A673 (cell line): ENCODE measurements around the gene SYNJ2. TPM values are rescaled to one million over a fixed set of nuclear protein-coding genes. Genes with fewer than 3 reads are reported as not detected.
"Not testable (repeated sequence)": the region's sequence is repeated elsewhere in the genome, so short reads cannot be mapped to it uniquely, and the experiment has no call there.

Experiments
- BruUV-seq: library from RNA; stranded (reverse); fragments of 400-500 nt; replicated peaks from 2 replicates; lab custom pipeline; 2021; lab: Mats Ljungman, UMichigan
- CTCF ChIA-PET: fragments of 300-600 bp; sonication (Branson Sonifier 250); formaldehyde crosslinking; loops from one replicate; lab custom pipeline; 2022; ENCODE audit warnings: antibody characterized with exemption; lab: Charles Lee
- POLR2A ChIA-PET: fragments of 300-600 bp; sonication (Branson Sonifier 250); formaldehyde crosslinking; loops from one replicate; lab custom pipeline; 2022; ENCODE audit warnings: antibody characterized with exemption; ENCODE audit not compliant: low non-redundant PET; lab: Charles Lee
- DNase-seq: peaks from one replicate; pipeline ENCODE4 v3.0.0-alpha.2; 2015; ENCODE audit warnings: low spot score
- H3K27ac ChIP-seq: fragments of 200-600 bp; sonication (generic); 2 replicates; pipeline ENCODE4 v1.5.1; 2016; ENCODE audit warnings: mixed run types, low read depth, mild to moderate bottlenecking, mixed read lengths, antibody characterized with exemption, low read length; ENCODE audit not compliant: poor library complexity, severe bottlenecking
- H3K27me3 ChIP-seq: fragments of 200-600 bp; sonication (generic); replicated peaks from 2 replicates; pipeline ENCODE4 v1.6.1; 2017; ENCODE audit warnings: mixed run types, low read depth, mild to moderate bottlenecking, mixed read lengths, antibody characterized with exemption, low read length; ENCODE audit not compliant: insufficient read depth, poor library complexity
- H3K36me3 ChIP-seq: fragments of 200-600 bp; sonication (generic); 2 replicates; pipeline ENCODE4 v1.6.1; 2016; ENCODE audit warnings: mixed run types, mild to moderate bottlenecking, mixed read lengths, antibody characterized with exemption, low read length; ENCODE audit not compliant: insufficient read depth, poor library complexity, severe bottlenecking
- H3K4me1 ChIP-seq: fragments of 200-600 bp; sonication (generic); 2 replicates; pipeline ENCODE4 v1.6.1; 2017; ENCODE audit warnings: mixed run types, mild to moderate bottlenecking, mixed read lengths, antibody characterized with exemption, low read length; ENCODE audit not compliant: insufficient read depth, poor library complexity, severe bottlenecking
- H3K4me3 ChIP-seq: fragments of 200-600 bp; sonication (generic); 2 replicates; pipeline ENCODE4 v1.5.1; 2016; ENCODE audit warnings: low read depth, mixed run types, mild to moderate bottlenecking, mixed read lengths, low read length; ENCODE audit not compliant: poor library complexity, severe bottlenecking
- H3K9me3 ChIP-seq: fragments of 200-600 bp; sonication (generic); 2 replicates; pipeline ENCODE4 v1.6.1; 2016; ENCODE audit warnings: mixed run types, low read depth, mild to moderate bottlenecking, mixed read lengths, antibody characterized with exemption, low read length; ENCODE audit not compliant: poor library complexity, severe bottlenecking
- EZH2 ChIP-seq: fragments of 200-600 bp; sonication (generic); IDR thresholded peaks from 2 replicates; pipeline ENCODE4 v1.6.1; 2017; ENCODE audit warnings: borderline replicate concordance, low read depth, mild to moderate bottlenecking, mixed read lengths, antibody characterized with exemption, low read length; ENCODE audit not compliant: poor library complexity, severe bottlenecking
- intact Hi-C: fragments of 100-400 bp; cut with micrococcal nuclease; formaldehyde crosslinking; loops from one replicate; pipeline ENCODE4 v1.10.0; 2022; ENCODE audit not compliant: unreplicated experiment
- total RNA-seq: library from RNA; stranded (reverse); gene quantifications from 2 replicates; pipeline ENCODE4 v1.2.3, GENCODE V29; 2021
- TF ChIP-seq, protein P1 (sequence below): fragments of 300-800, 200-600 bp; sonication (generic); conservative IDR thresholded peaks from 2 replicates; pipeline ENCODE4 v1.5.1; 2017; ENCODE audit warnings: low read depth, mild to moderate bottlenecking, antibody characterized with exemption, low read length, moderate library complexity, mixed read lengths

The SYNJ2 gene
- total RNA-seq, 1 experiment from 2014 or later, result 37.0 TPM

DNA sequence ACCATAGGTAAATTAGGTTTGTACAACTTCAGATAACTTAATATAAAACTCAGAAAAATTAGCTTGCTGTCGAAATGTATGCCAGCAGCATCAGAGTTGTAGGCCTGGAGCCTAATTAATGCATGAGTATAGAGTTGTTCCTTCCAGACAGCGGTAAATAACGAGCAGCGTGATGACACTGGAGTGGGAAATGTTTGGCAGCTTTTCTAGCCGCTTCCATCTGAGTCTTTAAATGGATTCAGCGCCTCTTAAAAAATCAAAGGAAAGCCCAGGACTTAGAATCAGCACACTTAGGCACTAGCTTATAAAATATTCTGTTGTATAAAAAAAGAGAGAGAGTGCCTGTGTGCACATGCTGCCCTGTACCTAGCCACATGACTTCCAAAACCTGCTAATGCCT is 43.7 kb upstream of the SYNJ2 start:
- intact Hi-C loops, result no loop called here
- Histone ChIP-seq H3K9me3 (no peaks in the 10 kb centered on the region), H3K4me1 (no peaks in the 10 kb centered on the region), H3K36me3 (peaks cover 49% of the 10 kb centered on the region), H3K27me3 (no peaks in the 10 kb centered on the region), H3K4me3 (no peak overlapping the region), H3K27ac (no peak overlapping the region)
- CTCF ChIA-PET, result interaction anchor here (1.0 kb wide), 1 partner anchor 88 kb away, joined by 3 read pairs; no protein-coding TSS in a partner anchor
- no TSS peak for BruUV-seq
- no peak for DNase-seq
- POLR2A ChIA-PET, result no interaction called here
- no peak for TF ChIP-seq EZH2
- TF ChIP-seq, protein P1, sequence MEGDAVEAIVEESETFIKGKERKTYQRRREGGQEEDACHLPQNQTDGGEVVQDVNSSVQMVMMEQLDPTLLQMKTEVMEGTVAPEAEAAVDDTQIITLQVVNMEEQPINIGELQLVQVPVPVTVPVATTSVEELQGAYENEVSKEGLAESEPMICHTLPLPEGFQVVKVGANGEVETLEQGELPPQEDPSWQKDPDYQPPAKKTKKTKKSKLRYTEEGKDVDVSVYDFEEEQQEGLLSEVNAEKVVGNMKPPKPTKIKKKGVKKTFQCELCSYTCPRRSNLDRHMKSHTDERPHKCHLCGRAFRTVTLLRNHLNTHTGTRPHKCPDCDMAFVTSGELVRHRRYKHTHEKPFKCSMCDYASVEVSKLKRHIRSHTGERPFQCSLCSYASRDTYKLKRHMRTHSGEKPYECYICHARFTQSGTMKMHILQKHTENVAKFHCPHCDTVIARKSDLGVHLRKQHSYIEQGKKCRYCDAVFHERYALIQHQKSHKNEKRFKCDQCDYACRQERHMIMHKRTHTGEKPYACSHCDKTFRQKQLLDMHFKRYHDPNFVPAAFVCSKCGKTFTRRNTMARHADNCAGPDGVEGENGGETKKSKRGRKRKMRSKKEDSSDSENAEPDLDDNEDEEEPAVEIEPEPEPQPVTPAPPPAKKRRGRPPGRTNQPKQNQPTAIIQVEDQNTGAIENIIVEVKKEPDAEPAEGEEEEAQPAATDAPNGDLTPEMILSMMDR, result no peak

DNA sequence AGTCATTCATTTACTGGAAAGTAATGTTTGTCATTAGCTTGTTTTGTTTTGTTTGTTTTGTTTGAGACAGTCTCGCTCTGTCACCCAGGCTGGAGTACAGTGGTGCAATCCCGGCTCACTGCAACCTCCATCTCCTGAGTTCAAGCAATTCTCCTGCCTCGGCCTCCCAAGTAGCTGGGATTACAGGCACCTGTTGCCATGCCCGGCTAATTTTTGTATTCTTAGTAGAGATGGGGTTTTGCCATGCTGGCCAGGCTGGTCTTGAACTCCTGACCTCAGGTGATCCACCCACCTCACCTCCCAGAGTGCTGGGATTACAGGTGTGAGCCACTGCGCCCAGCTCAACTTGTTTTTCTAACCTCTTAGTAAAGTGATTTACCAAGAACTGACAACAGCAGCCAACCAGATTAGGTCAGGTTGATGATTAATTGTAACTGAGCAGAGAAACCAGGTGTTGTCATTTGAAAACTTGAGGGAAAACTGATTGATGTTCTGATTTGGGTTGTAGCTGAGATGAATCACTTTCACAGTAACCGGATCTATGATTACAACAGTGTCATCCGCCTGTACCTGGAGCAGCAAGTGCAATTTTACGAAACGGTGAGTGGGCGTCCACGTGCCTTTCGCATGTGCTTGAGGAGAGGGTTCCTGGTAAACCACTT is 41.2 kb upstream of the SYNJ2 start:
- BruUV-seq, intact Hi-C loops, H3K27me3 ChIP-seq, H3K9me3 ChIP-seq, POLR2A ChIA-PET, CTCF ChIA-PET, H3K27ac ChIP-seq, H3K4me1 ChIP-seq, DNase-seq, H3K4me3 ChIP-seq: not testable (repeated sequence)
- H3K36me3 ChIP-seq, result peaks cover 41% of the 10 kb centered on the region

DNA sequence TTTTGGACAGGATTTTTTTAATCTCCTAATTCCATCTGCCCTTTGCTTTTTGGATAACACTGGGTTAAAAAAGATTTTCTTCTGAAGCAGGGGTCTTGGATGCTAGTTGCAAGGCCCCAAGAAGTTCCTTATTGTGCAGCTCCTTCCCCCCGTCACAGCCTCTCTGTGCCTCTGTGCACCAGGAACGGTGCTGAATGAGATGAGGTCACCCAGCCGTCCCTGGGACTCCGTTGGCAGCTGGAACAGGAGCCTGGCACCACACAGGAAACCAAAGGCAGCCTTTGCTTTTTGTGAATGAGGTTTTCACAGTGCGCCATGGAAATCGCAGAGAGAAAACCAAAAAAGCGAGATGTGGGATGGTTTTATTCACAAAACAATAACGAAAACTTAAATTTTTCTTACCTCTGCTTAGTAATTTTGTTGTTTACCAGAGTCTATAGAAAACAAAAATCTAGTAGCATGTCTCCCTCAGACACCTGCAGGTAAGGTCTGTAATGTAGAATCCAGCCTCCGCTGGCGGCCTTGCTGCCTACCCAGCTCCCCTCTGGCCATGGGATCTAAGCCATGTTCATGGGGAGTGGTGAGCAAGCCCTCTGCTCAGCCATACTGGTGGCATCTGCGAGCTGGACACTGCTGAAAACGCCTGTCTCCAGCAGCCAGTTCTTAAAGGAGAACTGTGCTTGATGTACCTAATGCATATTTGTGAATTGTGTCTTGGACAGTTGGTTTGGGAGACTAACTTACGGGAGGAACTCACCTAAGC is 40.4 kb upstream of the SYNJ2 start:
- TF ChIP-seq, protein P1, result no peak
- TF ChIP-seq EZH2, result no peak
- Histone ChIP-seq H3K4me3 (no peak overlapping the region), H3K27me3 (no peaks in the 10 kb centered on the region), H3K27ac (no peak overlapping the region), H3K36me3 (peaks cover 43% of the 10 kb centered on the region), H3K4me1 (no peaks in the 10 kb centered on the region), H3K9me3 (no peaks in the 10 kb centered on the region)
- POLR2A ChIA-PET, result no interaction called here
- BruUV-seq, result no TSS peak
- intact Hi-C loops, result no loop called here
- DNase-seq, result no peak
- CTCF ChIA-PET, result no interaction called here
